Activated naive CD4-positive, alpha-beta T cell treated with anti-CD3 and anti-CD28 coated beads, Interleukin-2, amount 10 ng/mL, durations not matched to agents 7 days and 5 days (primary cell): ENCODE measurements around the gene UBA5.
"Not testable (repeated sequence)": the region's sequence is repeated elsewhere in the genome, so short reads cannot be mapped to it uniquely, and the experiment has no call there.

ENCODE experiments used
- CTCF ChIA-PET: fragments of 350-600 bp; sonication (Branson Sonifier 250); formaldehyde crosslinking; loops from one replicate; lab custom pipeline; 2021; ENCODE audit warnings: antibody characterized with exemption; lab: Charles Lee
- DNase-seq: peaks from one replicate; pipeline ENCODE4 v3.0.0-alpha.2; 2020
- H3K27ac Mint-ChIP-seq: one replicate; pipeline ENCODE4 v1.8.0; 2021; ENCODE audit warnings: mild to moderate bottlenecking, moderate library complexity, mixed read lengths
- H3K27me3 Mint-ChIP-seq: one replicate; pipeline ENCODE4 v1.8.0; 2021; ENCODE audit warnings: mild to moderate bottlenecking, mixed read lengths
- H3K36me3 Mint-ChIP-seq: one replicate; pipeline ENCODE4 v1.8.0; 2021; ENCODE audit warnings: mixed read lengths
- H3K4me1 Mint-ChIP-seq: one replicate; pipeline ENCODE4 v1.8.0; 2021; ENCODE audit warnings: mixed read lengths
- H3K4me3 Mint-ChIP-seq: one replicate; pipeline ENCODE4 v1.8.0; 2021; ENCODE audit warnings: mild to moderate bottlenecking, moderate library complexity, mixed read lengths
- H3K9me3 Mint-ChIP-seq: one replicate; pipeline ENCODE4 v1.8.0; 2021; ENCODE audit warnings: mixed read lengths

UBA5 gene

GRCh38 chr3:132638706-132639105 lies 21.4 kb upstream of the UBA5 start:
- Mint-ChIP-seq H3K4me1 (no peaks in the 10 kb centered on the region), H3K4me3 (no peak overlapping the region), H3K27ac (no peak overlapping the region), H3K27me3 (no peaks in the 10 kb centered on the region), H3K9me3 (no peaks in the 10 kb centered on the region), H3K36me3 (peaks cover 7% of the 10 kb centered on the region)
- DNase-seq, result no peak
- CTCF ChIA-PET, result interaction anchor here (0.7 to 6.7 kb wide), 3 partner anchors 20 to 103 kb away, joined by 3 to 103 read pairs (median 3); no protein-coding TSS in a partner anchor

- H3K4me1 Mint-ChIP-seq, H3K4me3 Mint-ChIP-seq, H3K27ac Mint-ChIP-seq, H3K36me3 Mint-ChIP-seq, H3K9me3 Mint-ChIP-seq, H3K27me3 Mint-ChIP-seq, DNase-seq: not testable (repeated sequence)
- CTCF ChIA-PET, result interaction anchor here (1.0 to 6.7 kb wide), 9 partner anchors 11 to 289 kb away, joined by 3 to 103 read pairs (median 6); no protein-coding TSS in a partner anchor
Measured at GRCh38 chr3:132641427-132641826, 18.7 kb upstream of the UBA5 start.

DNA sequence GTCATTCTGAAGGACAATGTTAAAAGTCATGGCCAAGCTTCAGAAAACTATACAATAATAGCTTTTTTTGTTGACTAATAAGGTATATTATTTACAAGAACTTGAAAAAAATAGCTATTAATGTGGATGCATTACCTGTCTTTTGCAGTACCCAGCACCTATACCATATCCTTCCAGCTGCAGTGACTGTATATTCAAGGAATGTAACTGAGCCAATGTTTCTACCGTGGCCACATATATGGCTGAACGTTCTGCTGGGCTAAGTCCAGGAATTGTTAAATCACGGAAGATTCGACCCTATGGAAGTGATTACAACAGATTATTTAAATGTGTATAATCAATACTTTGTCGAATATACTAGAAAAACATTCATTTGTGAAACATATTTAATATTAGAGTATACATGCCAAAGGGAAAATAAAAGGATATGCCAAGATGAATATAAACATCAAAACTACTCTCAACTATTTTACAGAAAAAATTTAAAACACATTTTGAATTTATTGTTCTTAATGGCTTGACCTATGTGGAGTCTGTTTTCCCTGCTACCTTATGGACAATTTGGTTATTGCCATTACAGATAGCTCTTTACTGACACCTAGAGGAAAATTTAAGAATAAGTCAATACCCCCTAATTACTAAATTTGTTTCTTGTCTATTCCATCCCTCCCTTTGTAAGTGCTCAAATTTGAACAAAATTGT lies 18.1 kb upstream of the UBA5 start:
- peaks cover 4% of the 10 kb centered on the region for H3K36me3 Mint-ChIP-seq
- H3K4me1 Mint-ChIP-seq, result no peaks in the 10 kb centered on the region
- DNase-seq, result no peak
- H3K27me3 Mint-ChIP-seq, result no peaks in the 10 kb centered on the region
- H3K27ac Mint-ChIP-seq, result no peak overlapping the region
- no peaks in the 10 kb centered on the region for H3K9me3 Mint-ChIP-seq
- CTCF ChIA-PET, result interaction anchor here (1.0 to 6.7 kb wide), 14 partner anchors 11 to 290 kb away, joined by 3 to 103 read pairs (median 5); partner anchors contain the start of gene ACAD11
- H3K4me3 Mint-ChIP-seq, result no peak overlapping the region

DNA sequence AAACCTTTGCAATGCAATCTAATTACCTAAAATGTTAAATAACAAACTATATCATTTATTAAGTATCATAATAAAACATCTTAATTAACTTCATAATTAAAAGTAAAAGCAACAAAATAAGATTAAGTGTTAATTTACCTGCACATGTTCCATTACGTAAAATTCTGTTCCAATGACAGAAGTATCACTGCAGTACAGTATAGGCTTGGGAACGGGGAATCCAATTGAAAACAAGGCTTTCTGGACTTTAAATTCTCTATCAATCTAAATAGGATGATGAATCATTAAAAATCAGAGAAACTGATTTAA lies 17.6 kb upstream of the UBA5 start:
- no peak for DNase-seq
- Mint-ChIP-seq H3K9me3 (no peaks in the 10 kb centered on the region), H3K4me1 (no peaks in the 10 kb centered on the region), H3K27me3 (no peaks in the 10 kb centered on the region), H3K27ac (no peak overlapping the region), H3K4me3 (no peak overlapping the region), H3K36me3 (peaks cover 4% of the 10 kb centered on the region)
- CTCF ChIA-PET, result interaction anchor here (1.0 to 6.7 kb wide), 15 partner anchors 11 to 288 kb away, joined by 3 to 103 read pairs (median 4); partner anchors contain the start of gene ACAD11

DNA sequence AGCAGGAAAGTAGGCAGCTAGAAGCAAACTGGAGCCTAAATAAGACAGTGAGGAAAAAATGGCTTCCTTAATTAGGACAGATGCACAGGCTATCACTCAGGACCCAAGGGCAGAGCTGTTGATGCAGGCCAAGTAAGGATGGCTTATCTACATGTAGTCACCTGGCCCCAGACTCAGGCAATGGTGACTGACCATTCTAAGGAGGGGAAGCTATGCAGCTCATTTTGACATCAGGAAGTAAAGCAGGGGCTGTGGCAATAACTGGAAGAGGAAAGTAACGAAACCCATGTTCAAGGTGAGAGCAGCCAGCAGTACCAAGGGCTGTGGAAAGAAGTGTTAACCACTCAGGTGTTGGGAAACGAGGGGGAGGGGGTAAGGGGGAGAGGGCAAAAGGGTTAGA lies 16.8 kb upstream of the UBA5 start:
- CTCF ChIA-PET, result interaction anchor here (0.8 to 6.7 kb wide), 14 partner anchors 12 to 289 kb away, joined by 3 to 103 read pairs (median 4); partner anchors contain the start of gene ACAD11
- H3K27ac Mint-ChIP-seq, result no peak overlapping the region

DNA sequence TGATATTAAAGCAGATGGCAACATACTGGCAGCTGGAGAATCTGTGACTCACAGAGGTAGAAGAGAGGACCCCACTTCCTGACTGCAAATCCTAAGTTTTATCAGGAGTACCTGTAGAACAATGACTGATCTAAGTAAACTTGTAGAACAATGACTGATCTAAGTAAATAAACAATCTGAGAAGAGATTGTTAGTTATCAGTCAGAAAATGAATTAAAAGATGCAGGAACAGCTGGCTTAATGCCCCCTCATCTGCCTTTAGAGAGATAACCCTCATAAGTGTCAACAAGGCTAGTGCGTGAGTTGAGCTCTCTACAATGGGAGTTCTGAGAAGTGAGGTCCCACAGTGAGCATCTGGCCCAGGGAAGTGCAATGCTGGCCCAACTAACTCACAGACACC lies 15.1 kb upstream of the UBA5 start:
- Mint-ChIP-seq H3K36me3 (no peaks in the 10 kb centered on the region), H3K4me3 (no peak overlapping the region), H3K4me1 (no peaks in the 10 kb centered on the region), H3K9me3 (no peaks in the 10 kb centered on the region), H3K27me3 (no peaks in the 10 kb centered on the region), H3K27ac (no peak overlapping the region)
- no peak for DNase-seq
- CTCF ChIA-PET, result interaction anchor here (0.8 to 1.3 kb wide), 2 partner anchors 105 to 111 kb away, joined by 3 to 4 read pairs; no protein-coding TSS in a partner anchor

More for the DNA sequence above, 16.8 kb upstream of the UBA5 start:
- Mint-ChIP-seq H3K9me3 (no peaks in the 10 kb centered on the region), H3K4me3 (no peak overlapping the region), H3K4me1 (no peaks in the 10 kb centered on the region), H3K27me3 (no peaks in the 10 kb centered on the region), H3K36me3 (peaks cover 4% of the 10 kb centered on the region)
- no peak for DNase-seq

- H3K4me1 Mint-ChIP-seq, result no peaks in the 10 kb centered on the region
- no peaks in the 10 kb centered on the region for H3K9me3 Mint-ChIP-seq
- CTCF ChIA-PET, result no interaction called here
- no peaks in the 10 kb centered on the region for H3K36me3 Mint-ChIP-seq
- H3K27me3 Mint-ChIP-seq, result no peaks in the 10 kb centered on the region
- no peak overlapping the region for H3K4me3 Mint-ChIP-seq
- H3K27ac Mint-ChIP-seq, result no peak overlapping the region
- no peak for DNase-seq
Measured at GRCh38 chr3:132650153-132650552, 10.0 kb upstream of the UBA5 start.

DNA sequence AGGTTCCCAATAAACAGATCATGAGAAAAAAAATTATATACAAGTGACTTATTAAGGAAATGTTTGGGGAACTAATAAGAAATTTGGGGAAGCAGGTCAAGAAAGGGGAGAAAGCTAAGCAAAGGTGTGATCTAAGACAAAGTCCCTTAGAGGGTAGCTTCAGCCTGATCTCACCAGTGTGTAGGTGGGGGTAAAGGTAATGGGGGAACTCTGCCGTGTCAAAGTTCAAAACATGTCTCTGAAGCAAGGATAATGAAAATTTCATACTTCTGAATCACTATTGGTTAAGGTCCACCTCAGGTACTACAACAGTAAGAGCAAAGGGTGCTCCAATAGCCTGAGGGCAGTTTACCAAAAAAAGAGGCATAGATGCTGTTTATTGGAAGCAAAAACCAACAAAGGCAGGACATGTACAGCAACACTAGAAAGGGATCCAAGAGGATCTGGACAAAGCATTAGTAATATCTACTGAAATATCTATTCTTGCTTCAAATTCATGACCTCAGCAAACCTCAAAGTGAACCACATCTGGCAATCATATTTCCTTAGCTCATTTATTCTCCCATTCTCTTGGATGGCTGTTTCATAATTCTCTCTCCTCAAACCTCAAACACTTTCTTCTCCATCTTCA lies 7.4 kb upstream of the UBA5 start:
- H3K36me3 Mint-ChIP-seq, result no peaks in the 10 kb centered on the region
- H3K4me3 Mint-ChIP-seq, result no peak overlapping the region
- CTCF ChIA-PET, result no interaction called here
- H3K27ac Mint-ChIP-seq, result no peak overlapping the region
- DNase-seq, result no peak
- H3K9me3 Mint-ChIP-seq, result no peaks in the 10 kb centered on the region
- H3K4me1 Mint-ChIP-seq, result peaks cover 3% of the 10 kb centered on the region
- no peaks in the 10 kb centered on the region for H3K27me3 Mint-ChIP-seq

GRCh38 chr3:132654190-132654589 lies 5.9 kb upstream of the UBA5 start:
- Mint-ChIP-seq H3K4me1 (peaks cover 14% of the 10 kb centered on the region), H3K27me3 (no peaks in the 10 kb centered on the region), H3K36me3 (no peaks in the 10 kb centered on the region), H3K4me3 (no peak overlapping the region), H3K27ac (no peak overlapping the region), H3K9me3 (no peaks in the 10 kb centered on the region)
- no peak for DNase-seq
- CTCF ChIA-PET, result interaction anchor here (1.9 kb wide), 1 partner anchor 11 kb away, joined by 6 read pairs; no protein-coding TSS in a partner anchor

GRCh38 chr3:132654721-132655120 lies 5.4 kb upstream of the UBA5 start:
- Mint-ChIP-seq H3K27me3 (no peaks in the 10 kb centered on the region), H3K4me3 (no peak overlapping the region), H3K4me1 (peaks cover 15% of the 10 kb centered on the region), H3K9me3 (no peaks in the 10 kb centered on the region), H3K36me3 (no peaks in the 10 kb centered on the region), H3K27ac (no peak overlapping the region)
- no peak for DNase-seq
- CTCF ChIA-PET, result interaction anchor here (1.9 kb wide), 1 partner anchor 12 kb away, joined by 6 read pairs; no protein-coding TSS in a partner anchor

DNA sequence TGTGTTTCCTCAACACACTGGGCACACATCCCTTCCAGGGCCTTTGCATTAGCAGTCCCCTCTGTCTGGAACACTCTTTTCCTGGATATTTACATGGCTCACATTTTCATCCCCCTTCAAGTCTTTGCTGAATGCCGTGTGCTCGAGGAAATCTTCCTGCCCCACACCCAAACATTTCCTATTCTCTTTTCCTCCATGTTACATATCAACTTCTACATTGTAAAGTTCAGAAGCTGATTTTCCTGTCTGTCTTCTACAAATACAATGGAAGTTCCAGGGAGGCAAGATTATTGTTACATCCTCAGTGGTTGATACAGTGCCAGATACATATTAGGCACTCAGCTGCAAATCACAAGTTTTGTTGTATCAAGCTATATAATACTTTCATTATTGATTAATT lies 4.7 kb upstream of the UBA5 start:
- no peaks in the 10 kb centered on the region for H3K9me3 Mint-ChIP-seq
- H3K4me3 Mint-ChIP-seq, result no peak overlapping the region
- H3K4me1 Mint-ChIP-seq, result peaks cover 15% of the 10 kb centered on the region
- H3K27ac Mint-ChIP-seq, result no peak overlapping the region
- no peak for DNase-seq
- no peaks in the 10 kb centered on the region for H3K27me3 Mint-ChIP-seq
- H3K36me3 Mint-ChIP-seq, result peaks cover 1% of the 10 kb centered on the region
- CTCF ChIA-PET, result interaction anchor here (1.9 kb wide), 1 partner anchor 13 kb away, joined by 6 read pairs; no protein-coding TSS in a partner anchor

DNA sequence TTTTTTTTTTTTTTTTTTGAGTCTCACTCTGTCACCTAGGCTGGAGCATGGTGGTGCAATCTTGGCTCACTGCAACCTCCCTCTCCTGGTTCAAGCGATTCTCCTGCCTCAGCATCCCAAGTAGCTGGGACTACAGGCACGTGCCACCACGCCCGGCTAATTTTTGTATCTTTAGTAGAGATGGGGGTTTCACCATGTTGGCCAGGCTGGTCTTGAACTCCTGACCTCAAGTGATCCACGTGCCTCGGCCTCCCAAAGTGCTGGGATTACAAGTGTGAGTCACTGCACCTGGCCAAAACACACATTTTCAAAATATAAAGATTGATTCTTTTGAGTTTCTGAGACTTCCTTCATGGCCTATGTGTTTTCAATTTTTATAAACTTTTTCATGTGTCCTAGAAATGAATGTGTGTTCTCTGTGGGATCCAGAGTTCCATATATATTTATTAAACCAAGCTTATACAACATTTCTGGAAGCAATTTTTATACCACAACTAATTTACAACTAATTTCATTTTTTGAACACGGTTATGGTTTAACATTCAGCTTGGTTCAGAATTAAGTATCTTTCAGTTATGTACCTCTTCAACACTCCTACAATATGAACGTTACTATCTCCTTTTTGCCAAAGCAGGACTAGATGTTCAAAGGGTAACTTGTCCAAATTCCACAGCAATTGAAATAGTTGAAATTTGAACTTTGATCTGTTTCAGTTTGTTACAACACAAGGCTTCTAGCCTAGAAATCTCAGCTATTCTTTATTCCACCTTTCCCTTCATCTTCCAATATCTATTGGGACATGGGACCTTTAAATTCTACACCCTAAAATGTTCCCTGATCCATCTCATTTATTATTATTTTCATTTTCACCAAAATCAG lies 2.0 kb upstream of the UBA5 start:
- no peak overlapping the region for H3K27ac Mint-ChIP-seq
- H3K4me1 Mint-ChIP-seq, result peaks cover 32% of the 10 kb centered on the region
- CTCF ChIA-PET, result interaction anchor here (0.6 to 2.8 kb wide), 5 partner anchors 11 to 118 kb away, joined by 3 to 11 read pairs (median 3); no protein-coding TSS in a partner anchor

DNA sequence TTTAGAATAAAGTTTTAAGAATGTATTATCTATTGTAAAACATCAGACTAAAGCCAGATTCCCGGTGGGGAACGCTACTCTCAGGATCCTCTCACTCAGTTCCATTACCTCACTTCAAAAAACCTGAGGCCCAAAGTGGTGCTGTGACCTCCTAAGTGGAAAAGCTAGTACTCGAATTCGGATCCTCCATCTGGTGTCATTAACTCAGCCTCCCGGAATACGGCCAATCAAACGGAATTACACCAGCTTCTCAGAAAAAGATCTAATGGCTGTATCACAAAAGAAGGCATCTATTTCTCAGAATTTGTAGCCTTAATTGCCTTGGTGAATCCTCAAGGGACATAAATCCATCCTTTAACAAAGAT lies 1.1 kb upstream of the UBA5 start:
- peak overlapping the region; percentile 95 for H3K4me3 Mint-ChIP-seq
- peak overlapping the region; percentile 95 for H3K27ac Mint-ChIP-seq
- peaks cover 37% of the 10 kb centered on the region for H3K4me1 Mint-ChIP-seq
- H3K9me3 Mint-ChIP-seq, result no peaks in the 10 kb centered on the region
- H3K27me3 Mint-ChIP-seq, result no peaks in the 10 kb centered on the region
- DNase-seq, result no peak
- CTCF ChIA-PET, result interaction anchor here (0.9 to 2.8 kb wide), 4 partner anchors 16 to 119 kb away, joined by 3 to 11 read pairs (median 3); no protein-coding TSS in a partner anchor
- H3K36me3 Mint-ChIP-seq, result peaks cover 4% of the 10 kb centered on the region

More for the DNA sequence above, 2.0 kb upstream of the UBA5 start:
- Mint-ChIP-seq H3K27me3 (no peaks in the 10 kb centered on the region), H3K9me3 (no peaks in the 10 kb centered on the region), H3K36me3 (peaks cover 1% of the 10 kb centered on the region), H3K4me3 (no peak overlapping the region)
- no peak for DNase-seq
